ENCODE data around the gene KDM5B.
"Not testable (repeated sequence)": the region's sequence is repeated elsewhere in the genome, so short reads cannot be mapped to it uniquely, and the experiment has no call there.

KDM5B gene

GRCh38 chr1:202807926-202808757 lies at the start of gene KDM5B:
KDM5B (minus strand) TSS chr1:202808421; CDS start chr1:202808305, 116 bp downstream.
- DNase-seq (ENCODE audit: low spot score) = peak; percentile 78

DNA sequence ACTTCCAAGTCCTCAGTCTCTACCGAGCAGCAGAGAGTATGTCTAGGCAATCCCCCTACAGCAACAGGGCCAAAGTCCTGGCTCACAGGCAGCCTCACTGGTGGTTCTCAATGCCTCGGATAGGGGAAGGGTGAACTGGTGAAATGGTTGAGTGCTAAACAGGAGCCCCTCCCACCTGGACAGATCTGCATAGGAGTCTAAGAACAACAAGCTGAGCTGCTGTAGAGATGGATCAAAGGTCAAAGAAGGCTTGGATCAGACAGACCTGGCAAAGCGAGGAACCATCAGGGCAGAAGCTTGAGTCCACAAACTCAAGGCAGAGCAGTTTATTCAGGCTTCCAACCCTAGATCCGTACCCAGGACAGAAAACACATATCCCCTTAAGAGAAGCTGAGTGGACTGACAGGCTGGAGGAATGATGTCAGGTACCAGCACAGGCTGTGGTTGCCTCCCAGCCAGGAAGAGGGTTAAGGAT lies 49.0 kb upstream of the KDM5B start:
- DNase-seq (ENCODE audit: low spot score) = no peak

DNA sequence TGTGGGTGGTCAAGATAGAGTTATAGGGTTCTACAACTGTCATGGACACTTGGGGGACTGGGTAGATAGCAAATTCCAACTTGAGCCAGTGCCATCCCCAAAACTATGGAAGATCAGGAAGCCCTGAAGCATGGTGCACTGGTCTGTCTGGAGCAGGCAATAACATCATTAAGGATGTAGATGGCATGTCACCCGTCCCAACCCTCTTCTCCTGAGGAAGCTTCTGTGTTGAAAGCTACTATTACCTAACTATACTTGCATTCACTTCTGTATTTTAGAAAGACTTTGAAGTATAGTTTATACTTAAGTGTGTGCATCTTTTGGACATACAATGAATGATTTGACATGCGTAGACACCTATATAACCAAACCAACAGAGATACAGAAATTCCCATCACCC lies 47.8 kb upstream of the KDM5B start:
- no peak for DNase-seq (ENCODE audit: low spot score)

DNA sequence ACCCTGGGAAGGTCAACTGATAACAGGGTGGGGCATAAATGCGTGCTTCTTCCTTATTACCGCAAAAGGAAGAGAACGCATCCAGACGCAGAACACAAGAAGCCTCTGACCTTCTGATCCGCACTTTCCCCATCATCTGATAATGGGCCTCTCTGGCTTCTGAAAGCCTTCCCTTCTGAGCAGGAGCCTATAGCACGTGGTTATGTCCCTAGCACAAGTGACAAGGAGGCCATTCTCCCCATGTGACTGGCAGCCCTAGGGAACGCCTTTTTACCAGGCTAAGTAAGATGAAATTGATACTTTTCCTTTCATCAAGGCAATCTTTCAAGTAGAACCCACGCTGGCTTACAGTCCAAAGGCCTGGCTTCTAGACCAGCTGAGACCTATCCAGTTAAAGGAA lies 46.6 kb upstream of the KDM5B start:
- DNase-seq (ENCODE audit: low spot score) = no peak

- peak; percentile 48 for DNase-seq (ENCODE audit: low spot score)
These were observed 44.1 kb upstream of the KDM5B start for GRCh38 chr1:202852163-202852904.

DNA sequence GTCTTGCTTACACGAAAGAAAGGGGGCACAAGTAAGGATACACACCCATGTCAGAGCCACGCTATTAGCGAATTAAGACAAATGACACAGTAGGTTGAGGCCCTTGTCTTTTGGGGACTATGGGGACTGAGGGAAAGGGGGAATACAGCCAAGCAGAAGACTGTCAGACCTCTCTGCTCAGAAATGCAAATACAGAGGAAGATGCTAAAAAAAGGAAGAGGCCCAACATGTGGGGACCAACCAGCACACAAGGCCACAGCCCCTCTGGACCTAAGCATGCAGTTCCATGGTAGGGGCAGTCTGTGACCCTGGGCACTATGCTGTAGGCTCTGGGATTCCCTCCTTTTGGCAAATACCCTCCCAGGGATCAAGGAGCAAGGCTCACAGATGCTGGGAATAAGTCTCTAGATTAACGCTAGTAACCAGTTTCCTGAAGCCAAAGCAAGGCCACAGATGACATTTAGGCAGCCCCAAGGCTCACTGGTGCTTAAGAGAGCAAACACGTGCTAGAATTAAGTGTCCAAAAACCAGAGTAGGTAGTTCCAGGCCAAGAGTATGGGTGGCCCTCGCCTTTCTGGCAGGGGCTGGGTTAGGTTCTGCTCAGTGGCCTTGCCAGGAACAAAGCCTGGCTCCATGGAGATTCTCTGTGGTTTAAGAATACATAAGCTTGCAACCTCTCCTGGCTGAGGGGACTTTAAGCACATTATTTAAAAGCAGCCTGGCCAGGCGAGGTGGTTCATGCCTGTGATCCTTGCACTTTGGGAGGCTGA lies 42.6 kb upstream of the KDM5B start:
- no peak for DNase-seq (ENCODE audit: low spot score)

- no peak for DNase-seq (ENCODE audit: low spot score)
These were observed 39.9 kb upstream of the KDM5B start for GRCh38 chr1:202848191-202848542.

DNA sequence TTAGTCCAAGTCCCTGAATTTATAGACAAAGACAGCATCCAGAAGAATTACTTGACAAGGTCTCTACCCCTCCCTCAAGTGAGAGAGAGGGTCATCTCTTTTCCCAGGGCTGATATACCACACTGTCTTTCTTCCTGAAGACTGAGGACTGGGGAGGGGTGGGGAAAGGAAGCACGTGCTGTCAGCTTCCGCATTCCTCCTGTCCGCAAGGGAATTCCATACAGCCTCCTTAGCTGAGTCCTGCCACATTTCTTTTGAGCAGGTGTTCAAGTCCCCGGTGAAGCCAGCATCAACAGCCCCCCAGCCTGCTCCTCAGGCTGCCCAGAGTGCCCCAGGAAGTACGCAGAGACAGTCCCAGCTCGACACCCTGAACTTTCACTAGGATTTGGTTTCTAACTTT lies 36.7 kb upstream of the KDM5B start:
- no peak for DNase-seq (ENCODE audit: low spot score)

GRCh38 chr1:202844259-202844658 lies 36.0 kb upstream of the KDM5B start:
- no peak for DNase-seq (ENCODE audit: low spot score)

DNA sequence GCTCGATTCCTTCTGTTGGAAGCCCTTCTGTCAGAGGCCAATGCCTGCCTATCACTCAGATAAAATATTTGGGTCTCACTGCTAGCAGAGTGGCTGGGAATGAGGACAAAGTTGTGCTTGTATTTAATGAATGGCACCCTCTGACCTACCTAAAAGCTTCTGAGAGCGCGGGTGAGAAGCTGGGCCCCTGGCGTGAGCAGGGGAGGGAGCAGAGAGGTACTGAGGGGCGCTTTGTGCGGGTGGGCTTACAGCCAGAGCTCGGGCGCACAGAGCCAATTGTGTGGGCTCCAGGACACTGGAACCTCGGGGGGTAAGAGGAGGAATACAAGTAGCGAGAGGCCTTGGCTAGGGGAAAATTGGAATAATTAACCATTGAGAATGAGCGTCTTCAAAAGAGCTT lies 34.9 kb upstream of the KDM5B start:
- DNase-seq (ENCODE audit: low spot score) = no peak

DNA sequence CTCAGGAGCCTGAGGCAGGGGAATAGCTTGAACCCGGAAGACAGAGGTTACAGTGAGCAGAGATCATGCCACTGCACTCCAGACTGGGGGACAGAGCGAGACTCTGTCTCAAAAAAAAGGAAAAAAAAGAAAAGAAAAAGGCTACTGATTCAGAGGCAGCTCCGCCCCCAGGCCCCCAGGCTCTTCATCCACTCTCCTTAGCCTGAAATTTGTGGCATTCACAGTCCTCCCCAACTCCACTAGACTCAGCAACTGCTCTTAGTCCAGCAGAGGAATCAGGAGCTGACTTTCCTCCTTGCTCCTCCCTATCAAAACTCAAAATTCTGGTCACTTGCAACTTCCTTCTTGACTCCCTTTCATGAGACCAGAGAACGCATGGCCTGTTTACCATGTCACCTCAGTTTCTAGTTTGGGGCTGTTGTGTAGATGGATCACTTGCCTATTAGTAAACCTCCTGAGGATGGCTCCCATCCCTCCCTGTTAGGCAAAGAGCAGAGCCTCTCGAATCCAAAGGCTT lies 29.6 kb upstream of the KDM5B start:
- DNase-seq (ENCODE audit: low spot score) = no peak

GRCh38 chr1:202836623-202837403 lies 28.6 kb upstream of the KDM5B start:
- no peak for DNase-seq (ENCODE audit: low spot score)

DNA sequence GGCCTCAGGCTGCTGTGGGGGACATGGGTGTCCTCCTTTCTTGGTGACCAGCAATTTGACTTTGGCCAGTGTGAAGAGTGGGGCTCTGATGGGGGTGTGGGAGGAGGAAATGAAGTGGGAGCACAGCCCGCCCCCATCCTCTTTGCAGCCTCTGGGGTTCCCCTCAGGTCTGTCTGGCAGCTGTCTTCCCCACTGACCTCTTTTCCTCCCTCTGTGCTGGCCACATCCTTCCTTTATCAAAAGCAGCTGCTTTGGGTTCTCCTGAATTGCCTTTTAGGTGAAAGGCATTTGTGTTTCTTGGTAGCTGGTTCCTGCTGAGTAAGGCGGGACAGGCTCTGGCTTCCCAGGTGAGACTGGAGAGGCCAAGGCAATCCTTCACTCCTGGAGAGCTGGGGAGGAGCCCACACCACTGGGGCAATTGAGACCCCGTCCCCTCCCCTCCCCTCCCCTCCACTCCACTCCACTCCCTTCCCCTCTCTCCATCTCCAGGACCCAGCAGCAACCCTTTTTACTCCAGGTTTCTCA lies 27.4 kb upstream of the KDM5B start:
- DNase-seq (ENCODE audit: low spot score) = no peak

GRCh38 chr1:202834771-202835547 lies 26.7 kb upstream of the KDM5B start:
- no peak for DNase-seq (ENCODE audit: low spot score)

- DNase-seq (ENCODE audit: low spot score) = no peak
These were observed 23.7 kb upstream of the KDM5B start for GRCh38 chr1:202831906-202832305.

DNA sequence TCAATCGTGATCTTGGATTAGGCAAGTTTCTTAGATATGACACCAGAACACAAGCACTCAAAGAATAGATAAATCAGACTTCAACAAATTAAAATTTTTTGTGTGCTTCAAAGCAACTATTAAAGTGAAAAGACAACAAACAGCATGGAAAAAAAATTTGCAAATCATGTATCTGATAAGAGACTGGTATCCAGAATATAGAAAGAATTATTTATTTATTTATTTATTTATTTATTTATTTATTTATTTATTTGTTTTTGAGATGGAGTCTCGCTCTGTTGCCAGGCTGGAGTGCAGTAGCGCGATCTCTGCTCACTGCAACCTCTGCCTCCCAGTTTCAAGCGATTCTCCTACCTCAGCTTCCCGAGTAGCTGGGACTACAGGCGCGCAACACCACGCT lies 21.0 kb upstream of the KDM5B start:
- DNase-seq (ENCODE audit: low spot score) = not testable (repeated sequence)

DNA sequence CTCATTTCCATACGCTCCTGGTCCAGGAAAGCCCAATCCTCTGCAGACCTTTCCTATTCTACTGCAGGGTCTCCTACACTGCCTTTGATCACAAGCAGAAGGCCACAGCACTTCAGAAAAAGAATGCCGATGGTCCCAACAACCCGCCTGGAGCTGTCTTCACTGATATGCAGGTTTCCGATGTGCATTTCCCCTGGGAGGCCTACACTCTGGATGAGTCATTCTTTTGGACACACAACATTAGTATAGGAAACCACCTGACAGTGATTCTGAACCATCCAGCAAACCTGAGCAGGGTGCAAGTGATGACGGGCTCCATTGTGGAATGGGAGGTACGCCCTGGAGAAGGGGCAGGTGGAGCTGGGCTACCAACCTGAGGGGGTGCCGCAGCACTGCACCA lies 17.5 kb upstream of the KDM5B start:
- DNase-seq (ENCODE audit: low spot score) = no peak

- DNase-seq (ENCODE audit: low spot score) = no peak
These were observed 13.2 kb upstream of the KDM5B start for GRCh38 chr1:202821467-202821866.

GRCh38 chr1:202818819-202819218 lies 10.6 kb upstream of the KDM5B start:
- DNase-seq (ENCODE audit: low spot score) = no peak

- DNase-seq (ENCODE audit: low spot score) = no peak
These were observed 6.9 kb upstream of the KDM5B start for GRCh38 chr1:202815120-202815519.

Measured in hematopoietic multipotent progenitor cell treated with erythropoietin and hydrocortisone succinate and interleukin-3 and kit ligand, for 17 days (in vitro differentiated cells).